AG09319 (cell line): ENCODE data around the gene WDR90.

Experiments
- DNase-seq: peaks from one replicate; pipeline ENCODE4 v3.0.0-alpha.2; 2010; ENCODE audit warnings: low read depth; ENCODE audit errors: extremely low read depth
- TF ChIP-seq, protein P1 (sequence below): IDR thresholded peaks from 2 replicates; pipeline ENCODE4 v1.5.1; 2011; ENCODE audit warnings: low read depth, mild to moderate bottlenecking, inconsistent platforms, low read length, moderate library complexity

WDR90 gene

GRCh38 chr16:667113-667779 is 18.1 kb downstream of the WDR90 start:
- DNase-seq: no peak
- TF ChIP-seq, protein P1, sequence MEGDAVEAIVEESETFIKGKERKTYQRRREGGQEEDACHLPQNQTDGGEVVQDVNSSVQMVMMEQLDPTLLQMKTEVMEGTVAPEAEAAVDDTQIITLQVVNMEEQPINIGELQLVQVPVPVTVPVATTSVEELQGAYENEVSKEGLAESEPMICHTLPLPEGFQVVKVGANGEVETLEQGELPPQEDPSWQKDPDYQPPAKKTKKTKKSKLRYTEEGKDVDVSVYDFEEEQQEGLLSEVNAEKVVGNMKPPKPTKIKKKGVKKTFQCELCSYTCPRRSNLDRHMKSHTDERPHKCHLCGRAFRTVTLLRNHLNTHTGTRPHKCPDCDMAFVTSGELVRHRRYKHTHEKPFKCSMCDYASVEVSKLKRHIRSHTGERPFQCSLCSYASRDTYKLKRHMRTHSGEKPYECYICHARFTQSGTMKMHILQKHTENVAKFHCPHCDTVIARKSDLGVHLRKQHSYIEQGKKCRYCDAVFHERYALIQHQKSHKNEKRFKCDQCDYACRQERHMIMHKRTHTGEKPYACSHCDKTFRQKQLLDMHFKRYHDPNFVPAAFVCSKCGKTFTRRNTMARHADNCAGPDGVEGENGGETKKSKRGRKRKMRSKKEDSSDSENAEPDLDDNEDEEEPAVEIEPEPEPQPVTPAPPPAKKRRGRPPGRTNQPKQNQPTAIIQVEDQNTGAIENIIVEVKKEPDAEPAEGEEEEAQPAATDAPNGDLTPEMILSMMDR: no peak

DNA sequence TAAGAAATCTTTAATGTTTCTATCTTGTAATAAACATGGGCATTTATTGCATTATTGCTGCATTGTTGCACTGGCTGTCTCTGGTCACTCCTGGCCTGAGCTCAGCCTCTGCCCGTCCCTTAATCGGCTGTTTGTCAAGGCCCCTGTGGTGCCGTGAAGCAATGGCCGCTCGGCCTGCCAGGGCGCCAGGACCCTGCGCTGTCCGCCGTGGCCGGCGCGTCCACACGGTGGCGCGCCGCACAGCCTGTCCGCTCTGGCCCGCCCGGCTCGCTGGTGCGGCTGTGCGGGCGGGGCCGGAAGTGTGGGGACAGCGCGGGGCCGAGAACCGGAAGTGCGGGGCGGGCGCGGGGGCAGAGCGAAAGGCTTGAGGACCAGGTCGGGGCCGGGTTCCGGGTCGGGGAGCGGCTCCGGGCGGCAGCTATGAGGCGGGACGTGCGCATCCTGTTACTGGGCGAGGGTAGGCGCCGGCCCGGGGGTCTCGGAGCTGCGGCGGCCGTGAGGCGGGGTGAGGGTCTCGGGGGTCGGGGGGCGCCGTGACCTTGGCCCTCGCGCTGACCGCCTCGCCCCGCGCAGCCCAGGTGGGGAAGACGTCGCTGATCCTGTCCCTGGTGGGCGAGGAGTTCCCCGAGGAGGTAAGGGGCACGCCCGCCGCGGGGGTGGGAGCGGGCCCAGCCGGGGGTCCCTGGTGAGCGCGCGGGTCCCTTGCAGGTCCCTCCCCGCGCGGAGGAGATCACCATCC is 18.8 kb downstream of the WDR90 start, which contains the start of gene RHOT2:
TSS of gene RHOT2 (plus strand) at position 353 of the 739 bp plus-strand sequence. CDS start at position 421, 68 bp downstream.
- peak; percentile 60 for DNase-seq
- TF ChIP-seq, protein P1: peak; percentile 49

GRCh38 chr16:668519-669171 is 19.5 kb downstream of the WDR90 start:
- DNase-seq: no peak
- TF ChIP-seq, protein P1: no peak

DNA sequence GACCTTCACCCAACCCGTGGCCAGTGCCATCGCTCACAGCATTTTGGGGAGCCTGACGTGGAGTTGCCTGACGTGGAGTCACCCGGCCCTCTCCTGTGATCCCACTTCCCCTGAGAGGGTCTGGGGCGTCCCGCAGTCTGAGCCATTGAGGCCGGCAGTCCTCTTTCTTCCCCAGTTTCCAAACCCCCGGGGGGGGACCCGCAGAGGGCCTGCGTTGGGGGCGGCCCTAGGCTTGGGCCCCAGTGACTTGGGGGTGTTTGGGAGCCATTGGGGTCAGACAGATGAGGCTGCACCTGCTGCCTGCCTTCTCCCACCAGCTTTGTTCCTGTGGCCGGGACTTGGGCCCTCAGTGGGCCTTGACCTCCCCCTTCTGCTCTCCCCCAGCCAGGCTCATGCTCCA is 20.5 kb downstream of the WDR90 start:
- no peak for DNase-seq
- TF ChIP-seq, protein P1: no peak

DNA sequence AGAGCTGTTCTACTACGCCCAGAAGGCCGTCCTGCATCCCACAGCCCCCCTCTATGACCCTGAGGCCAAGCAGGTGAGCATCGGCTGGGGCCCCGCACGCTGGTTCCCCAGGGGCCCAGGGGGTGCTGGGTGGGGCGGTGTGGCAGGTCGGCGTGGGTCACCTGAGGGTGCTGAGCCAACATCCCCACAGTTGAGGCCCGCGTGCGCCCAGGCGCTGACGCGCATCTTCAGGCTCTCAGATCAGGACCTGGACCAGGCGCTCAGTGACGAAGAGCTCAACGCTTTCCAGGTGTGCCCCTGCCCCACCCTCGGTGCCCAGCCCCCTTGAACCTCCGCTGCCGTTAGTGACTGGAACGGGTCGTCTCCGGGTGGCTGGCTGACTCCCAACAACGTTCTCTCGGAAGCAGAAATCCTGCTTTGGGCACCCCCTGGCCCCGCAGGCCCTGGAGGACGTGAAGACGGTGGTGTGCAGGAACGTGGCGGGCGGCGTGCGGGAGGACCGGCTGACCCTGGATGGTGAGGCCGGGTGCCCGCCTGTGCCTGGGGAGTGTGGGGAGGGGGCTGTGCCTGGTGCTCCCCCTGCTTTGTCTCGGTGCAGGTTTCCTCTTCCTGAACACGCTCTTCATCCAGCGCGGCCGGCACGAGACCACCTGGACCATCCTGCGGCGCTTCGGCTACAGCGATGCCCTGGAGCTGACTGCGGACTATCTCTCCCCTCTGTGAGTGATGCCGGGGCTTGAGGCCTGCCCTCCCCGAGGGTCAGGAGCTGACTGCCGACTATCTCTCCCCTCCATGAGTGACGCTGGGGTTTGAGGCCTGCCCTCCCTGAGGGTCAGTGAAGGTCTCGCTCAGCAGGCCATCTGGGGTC is 21.6 kb downstream of the WDR90 start:
- TF ChIP-seq, protein P1: no peak
- no peak for DNase-seq

DNA sequence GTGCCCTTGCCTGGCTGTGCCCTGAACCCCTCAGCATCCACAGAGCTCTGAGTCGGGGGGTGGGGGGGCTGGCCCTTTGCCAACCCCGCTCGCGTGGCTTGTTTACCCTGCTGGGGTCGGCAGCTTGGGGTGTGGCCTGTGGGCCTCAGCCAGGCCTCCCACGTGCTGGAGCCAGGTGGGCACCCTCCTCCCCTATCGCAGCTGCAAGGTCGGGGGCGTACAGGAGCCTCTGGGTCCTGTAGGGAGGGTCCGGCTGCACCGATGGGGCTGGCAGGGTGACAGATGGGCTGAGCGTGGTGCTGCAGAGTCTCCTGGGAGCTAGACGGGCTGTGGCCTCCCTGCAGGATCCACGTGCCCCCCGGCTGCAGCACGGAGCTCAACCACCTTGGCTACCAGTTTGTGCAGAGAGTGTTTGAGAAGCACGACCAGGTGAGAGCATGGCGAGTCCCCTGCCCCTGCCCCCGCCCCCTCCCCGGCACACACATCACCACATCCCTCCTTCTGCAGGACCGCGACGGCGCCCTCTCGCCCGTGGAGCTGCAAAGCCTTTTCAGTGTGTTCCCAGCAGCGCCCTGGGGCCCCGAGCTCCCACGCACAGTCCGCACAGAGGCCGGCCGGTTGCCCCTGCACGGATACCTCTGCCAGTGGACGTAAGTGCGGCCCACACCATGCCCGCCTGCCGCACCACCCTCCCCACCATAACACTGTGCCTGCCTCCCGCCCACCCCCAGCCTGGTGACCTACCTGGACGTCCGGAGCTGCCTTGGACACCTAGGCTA is 22.4 kb downstream of the WDR90 start:
- DNase-seq: no peak
- TF ChIP-seq, protein P1: no peak
